IMR-90 (cell line): ENCODE results near the gene UBE2G1. TPM values are rescaled to one million over a fixed set of nuclear protein-coding genes. Genes with fewer than 3 reads are reported as not detected.

Experiments used
- ATAC-seq: fragments of 200-7000 bp; cut with Tn5 transposase; 2 replicates; pipeline ENCODE4 v1.9.1; 2020; ENCODE audit warnings: low read depth, mild to moderate bottlenecking, moderate library complexity
- BruUV-seq: library from RNA; stranded (reverse); fragments of 400-500 nt; replicated peaks from 2 replicates; lab custom pipeline; 2021; lab: Mats Ljungman, UMichigan
- CTCF ChIA-PET: fragments of 300-600 bp; formaldehyde crosslinking; extraction: SDS; loops from one replicate; lab custom pipeline; 2021; ENCODE audit warnings: antibody characterized with exemption; lab: Yijun Ruan, JAX
- POLR2A ChIA-PET: fragments of 300-600 bp; sonication (Branson Sonifier 250); formaldehyde crosslinking; loops from one replicate; lab custom pipeline; 2022; ENCODE audit warnings: antibody characterized with exemption; ENCODE audit not compliant: unreplicated experiment; lab: Charles Lee
- DNase-seq: peaks from one replicate; pipeline ENCODE4 v3.0.0; 2013
- H2AFZ ChIP-seq: replicated peaks from 2 replicates; pipeline ENCODE3; 2013; ENCODE audit warnings: low read length, mild to moderate bottlenecking; ENCODE audit not compliant: poor library complexity
- H2AK5ac ChIP-seq: 2 replicates; pipeline ENCODE4 v1.6.1; 2013; ENCODE audit warnings: low read depth, low read length, inconsistent platforms
- H2AK9ac ChIP-seq: replicated peaks from 2 replicates; pipeline ENCODE3; 2013; ENCODE audit warnings: mild to moderate bottlenecking, low read depth, low read length, moderate library complexity; ENCODE audit not compliant: poor library complexity
- H2BK120ac ChIP-seq: 2 replicates; pipeline ENCODE4 v1.6.1; 2013; ENCODE audit warnings: low read depth, low read length, inconsistent platforms
- H2BK15ac ChIP-seq: 3 replicates; pipeline ENCODE4 v1.6.1; 2013; ENCODE audit warnings: low read depth, low read length, inconsistent platforms
- H2BK20ac ChIP-seq: 2 replicates; pipeline ENCODE4 v1.6.1; 2013; ENCODE audit warnings: low read depth, mild to moderate bottlenecking, inconsistent platforms, low read length, moderate library complexity
- H2BK5ac ChIP-seq: 2 replicates; pipeline ENCODE4 v1.6.1; 2013; ENCODE audit warnings: mild to moderate bottlenecking, low read depth, low read length, inconsistent platforms; ENCODE audit not compliant: poor library complexity, severe bottlenecking
- H3K14ac ChIP-seq: replicated peaks from 2 replicates; pipeline ENCODE4 v1.6.1; 2013; ENCODE audit warnings: low read depth, low read length, inconsistent platforms
- H3K18ac ChIP-seq: 2 replicates; pipeline ENCODE4 v1.6.1; 2013; ENCODE audit warnings: low read depth, low read length, control low read depth
- H3K23ac ChIP-seq: 2 replicates; pipeline ENCODE4 v1.6.1; 2013; ENCODE audit warnings: low read depth, low read length, inconsistent platforms
- H3K27ac ChIP-seq: 2 replicates; pipeline ENCODE4 v1.5.1; 2013; ENCODE audit warnings: mild to moderate bottlenecking, control low read depth, low read length; ENCODE audit not compliant: insufficient read depth
- H3K27me3 ChIP-seq: 2 replicates; pipeline ENCODE4 v1.6.1; 2013; ENCODE audit warnings: low read length; ENCODE audit not compliant: control insufficient read depth, insufficient read depth
- H3K36me3 ChIP-seq: 2 replicates; pipeline ENCODE4 v1.6.1; 2013; ENCODE audit warnings: low read length, mixed read lengths; ENCODE audit not compliant: control insufficient read depth, insufficient read depth
- H3K4ac ChIP-seq: 2 replicates; pipeline ENCODE4 v1.6.1; 2013; ENCODE audit warnings: low read depth, low read length, inconsistent platforms
- H3K4me1 ChIP-seq: 2 replicates; pipeline ENCODE4 v1.6.1; 2013; ENCODE audit warnings: low read length, mixed read lengths; ENCODE audit not compliant: control insufficient read depth, insufficient read depth
- H3K4me2 ChIP-seq: 2 replicates; pipeline ENCODE4 v1.6.1; 2013; ENCODE audit warnings: low read depth, mild to moderate bottlenecking, control low read depth, low read length, moderate library complexity
- H3K4me3 ChIP-seq: 2 replicates; pipeline ENCODE4 v1.5.1; 2013; ENCODE audit warnings: low read depth, mild to moderate bottlenecking, control low read depth, low read length, moderate library complexity; ENCODE audit not compliant: insufficient read depth
- H3K56ac ChIP-seq: 2 replicates; pipeline ENCODE4 v1.6.1; 2013; ENCODE audit warnings: low read length, inconsistent platforms; ENCODE audit not compliant: insufficient read depth; ENCODE audit errors: extremely low read depth
- H3K79me1 ChIP-seq, 2 experiments: 2 replicates each; pipeline ENCODE4 v1.6.1; 2013; ENCODE audit warnings: low read length in 2 of 2, inconsistent platforms in 1 of 2, low read depth in 1 of 2
- H3K9ac ChIP-seq: 2 replicates; pipeline ENCODE4 v1.6.1; 2013; ENCODE audit warnings: low read depth, low read length, control low read depth
- H3K9me1 ChIP-seq: 2 replicates; pipeline ENCODE4 v1.6.1; 2013; ENCODE audit warnings: low read length, inconsistent platforms; ENCODE audit not compliant: insufficient read depth
- H3K9me3 ChIP-seq: 2 replicates; pipeline ENCODE4 v1.6.1; 2013; ENCODE audit warnings: low read length; ENCODE audit not compliant: control insufficient read depth, insufficient read depth
- H4K20me1 ChIP-seq: 2 replicates; pipeline ENCODE4 v1.6.1; 2013; ENCODE audit warnings: low read length, inconsistent platforms; ENCODE audit not compliant: insufficient read depth
- H4K5ac ChIP-seq: 2 replicates; pipeline ENCODE4 v1.6.1; 2013; ENCODE audit warnings: mild to moderate bottlenecking, low read depth, low read length, control low read depth
- H4K8ac ChIP-seq, 2 experiments: 2 replicates each; pipeline ENCODE4 v1.6.1; 2013; ENCODE audit warnings: low read depth in 2 of 2, low read length in 2 of 2, control low read depth in 1 of 2, inconsistent platforms in 1 of 2
- H4K91ac ChIP-seq: 2 replicates; pipeline ENCODE4 v1.6.1; 2013; ENCODE audit warnings: low read depth, low read length, inconsistent platforms; ENCODE audit not compliant: insufficient read depth
- BHLHE40 ChIP-seq: fragments of 150-350 bp; IDR thresholded peaks from 2 replicates; pipeline ENCODE4 v1.6.1; 2016; ENCODE audit warnings: mild to moderate bottlenecking, low read depth, low read length
- CEBPB ChIP-seq: IDR thresholded peaks from 2 replicates; pipeline ENCODE4 v1.6.1; 2012; ENCODE audit warnings: low read depth, low read length, improper control_type of control experiment
- CHD1 ChIP-seq: IDR thresholded peaks from 2 replicates; pipeline ENCODE4 v1.6.1; 2012; ENCODE audit warnings: low read depth, low read length, improper control_type of control experiment
- FOS ChIP-seq: fragments of 150-350 bp; IDR thresholded peaks from 2 replicates; pipeline ENCODE4 v1.6.1; 2016; ENCODE audit warnings: low read depth, low read length
- MAZ ChIP-seq: IDR thresholded peaks from 2 replicates; pipeline ENCODE4 v1.6.1; 2012; ENCODE audit warnings: low read depth, mild to moderate bottlenecking, low read length, improper control_type of control experiment, moderate library complexity, borderline replicate concordance
- MXI1 ChIP-seq: IDR thresholded peaks from 2 replicates; pipeline ENCODE4 v1.6.1; 2012; ENCODE audit warnings: low read depth, mild to moderate bottlenecking, low read length, moderate library complexity, borderline replicate concordance
- NFE2L2 ChIP-seq: fragments of 150-350 bp; IDR thresholded peaks from 2 replicates; pipeline ENCODE4 v1.6.1; 2016; ENCODE audit warnings: low read depth, mild to moderate bottlenecking, low read length
- POLR2A ChIP-seq: IDR thresholded peaks from 2 replicates; pipeline ENCODE4 v1.6.1; 2012; ENCODE audit warnings: mild to moderate bottlenecking, low read depth, low read length
- RAD21 ChIP-seq: IDR thresholded peaks from 2 replicates; pipeline ENCODE4 v1.6.1; 2012; ENCODE audit warnings: low read length, improper control_type of control experiment
- SMC3 ChIP-seq: fragments of 150-350 bp; IDR thresholded peaks from 2 replicates; pipeline ENCODE4 v1.6.1; 2016; ENCODE audit warnings: low read depth, mild to moderate bottlenecking, antibody characterized with exemption, low read length, moderate library complexity
- dilution Hi-C: fragments of 300-500 bp; cut with HindIII; formaldehyde crosslinking; loops from one replicate; pipeline ENCODE4 v1.14.3; 2018; ENCODE audit warnings: low sequenced_read_pairs; ENCODE audit not compliant: unreplicated experiment
- in situ Hi-C: fragments of 300-500 bp; cut with MboI; formaldehyde crosslinking; loops from 3 replicates; pipeline ENCODE4 v1.14.3; 2019; ENCODE audit warnings: low sequenced_read_pairs, inconsistent platforms, mixed read lengths
- intact Hi-C: fragments of 100-400 bp; cut with micrococcal nuclease; formaldehyde crosslinking; loops from 2 replicates; pipeline ENCODE4 v1.10.0; 2022
- polyA plus RNA-seq, 3 experiments: library from polyadenylated mRNA; depleted of rRNA; stranded (reverse); fragments of >200 nt; gene quantifications; 2 replicates each; pipeline ENCODE4 v1.2.3, GENCODE V29; 2012; ENCODE audit warnings: low replicate concordance in 1 of 3
- total RNA-seq: library from RNA; depleted of rRNA; stranded (reverse); fragments of >200 nt; gene quantifications from 2 replicates; pipeline ENCODE4 v1.2.3, GENCODE V29; 2012
- TF ChIP-seq, protein P1 (sequence below): conservative IDR thresholded peaks from 2 replicates; pipeline ENCODE4 v1.5.1; 2012; ENCODE audit warnings: mild to moderate bottlenecking, low read depth, low read length, improper control_type of control experiment

UBE2G1 gene
- total and polyA plus RNA-seq, 2 of the 4 experiments (the other 2 are of a cell fraction) = 26.3 to 26.6 TPM

DNA sequence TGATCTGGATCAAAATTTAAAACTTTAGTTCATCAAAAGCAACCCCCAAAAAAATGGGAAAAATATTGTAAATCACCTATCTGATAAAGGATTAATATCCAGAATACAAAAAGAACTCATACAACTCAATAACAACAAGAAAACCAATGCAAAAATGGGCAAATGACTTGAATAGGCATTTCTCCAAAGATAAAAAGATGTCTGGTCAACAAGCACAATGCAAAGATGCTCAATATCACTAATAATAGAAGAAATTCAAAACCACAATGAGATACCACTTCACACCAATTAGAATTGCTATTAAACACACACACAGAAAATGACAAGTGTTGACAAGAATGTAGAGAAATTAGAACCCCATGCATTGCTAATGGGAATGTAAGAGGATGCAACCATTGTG, 40.4 kb downstream of the UBE2G1 start:
- intact Hi-C loops = loop anchor here (5.0 kb wide), 1 partner anchor 34 kb away; no protein-coding TSS in a partner anchor

More for the DNA sequence above, 40.4 kb downstream of the UBE2G1 start:
- H3K27ac ChIP-seq = no peak overlapping the region
- TF ChIP-seq SMC3 = no peak
- no peak for TF ChIP-seq CEBPB
- no peak for TF ChIP-seq CHD1
- TF ChIP-seq BHLHE40 = no peak
- no peak for TF ChIP-seq FOS
- TF ChIP-seq NFE2L2 = no peak
- no peak for TF ChIP-seq RAD21
- no peak for TF ChIP-seq MXI1
- no peak for TF ChIP-seq POLR2A
- TF ChIP-seq MAZ = no peak
- TF ChIP-seq, protein P1, sequence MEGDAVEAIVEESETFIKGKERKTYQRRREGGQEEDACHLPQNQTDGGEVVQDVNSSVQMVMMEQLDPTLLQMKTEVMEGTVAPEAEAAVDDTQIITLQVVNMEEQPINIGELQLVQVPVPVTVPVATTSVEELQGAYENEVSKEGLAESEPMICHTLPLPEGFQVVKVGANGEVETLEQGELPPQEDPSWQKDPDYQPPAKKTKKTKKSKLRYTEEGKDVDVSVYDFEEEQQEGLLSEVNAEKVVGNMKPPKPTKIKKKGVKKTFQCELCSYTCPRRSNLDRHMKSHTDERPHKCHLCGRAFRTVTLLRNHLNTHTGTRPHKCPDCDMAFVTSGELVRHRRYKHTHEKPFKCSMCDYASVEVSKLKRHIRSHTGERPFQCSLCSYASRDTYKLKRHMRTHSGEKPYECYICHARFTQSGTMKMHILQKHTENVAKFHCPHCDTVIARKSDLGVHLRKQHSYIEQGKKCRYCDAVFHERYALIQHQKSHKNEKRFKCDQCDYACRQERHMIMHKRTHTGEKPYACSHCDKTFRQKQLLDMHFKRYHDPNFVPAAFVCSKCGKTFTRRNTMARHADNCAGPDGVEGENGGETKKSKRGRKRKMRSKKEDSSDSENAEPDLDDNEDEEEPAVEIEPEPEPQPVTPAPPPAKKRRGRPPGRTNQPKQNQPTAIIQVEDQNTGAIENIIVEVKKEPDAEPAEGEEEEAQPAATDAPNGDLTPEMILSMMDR = no peak
- ATAC-seq = no peak
- no peak overlapping the region for H2AK9ac ChIP-seq
- H4K20me1 ChIP-seq = peaks cover 59% of the 10 kb centered on the region
- H2BK15ac ChIP-seq = no peak overlapping the region
- H4K8ac ChIP-seq = no peak overlapping the region
- no peak overlapping the region for H3K23ac ChIP-seq
- H3K4me2 ChIP-seq = no peak overlapping the region
- H3K14ac ChIP-seq = no peak overlapping the region
- H2BK120ac ChIP-seq = no peak overlapping the region
- no peak overlapping the region for H2AK5ac ChIP-seq
- no peak overlapping the region for H3K56ac ChIP-seq
- DNase-seq = no peak
- peaks cover 12% of the 10 kb centered on the region for H3K9me1 ChIP-seq
- no peak overlapping the region for H4K91ac ChIP-seq
- H3K18ac ChIP-seq = no peak overlapping the region
- ChIA-PET CTCF (interaction anchor here (0.6 kb wide), 1 partner anchor 344 kb away, joined by 3 read pairs; no protein-coding TSS in a partner anchor), POLR2A (no interaction called here)
- no peak overlapping the region for H3K9ac ChIP-seq
- H2BK20ac ChIP-seq = no peak overlapping the region
- H3K9me3 ChIP-seq = no peaks in the 10 kb centered on the region
- peaks cover 8% of the 10 kb centered on the region for H3K4me1 ChIP-seq
- no peaks in the 10 kb centered on the region; the same call in 1 of the 2 replicates for H3K36me3 ChIP-seq
- H3K4ac ChIP-seq = no peak overlapping the region
- no peaks in the 10 kb centered on the region for H3K27me3 ChIP-seq
- H3K4me3 ChIP-seq = no peak overlapping the region
- in situ Hi-C loops (no loop called here), dilution Hi-C loops (no loop called here)
- BruUV-seq = no TSS peak
- H2BK5ac ChIP-seq = no peak overlapping the region
- H4K5ac ChIP-seq = no peak overlapping the region
- H2AFZ ChIP-seq = no peak overlapping the region
- H3K79me1 ChIP-seq = peaks cover 15 to 61% of the 10 kb centered on the region in 2 experiments
